Stomach (tissue), 4 donors: ENCODE data around the gene SDK2.

Experiments
- POLR2A ChIP-seq, 4 donors: fragments of 450-650 bp; IDR thresholded peaks; one replicate each; pipeline ENCODE4 v1.6.1; 2016; ENCODE audit warnings: antibody characterized with exemption in 4 of 4, control low read depth in 2 of 4, mild to moderate bottlenecking in 1 of 4, moderate library complexity in 1 of 4
- TF ChIP-seq, protein P1 (sequence below), 7 experiments: fragments of 450-650 bp in 4 of 7; fragments of 200-600 bp in 3 of 7; sonication (generic) in 3 of 7; IDR thresholded peaks; one replicate each; pipeline ENCODE4 v1.5.1; 2016 to 2019; ENCODE audit warnings: antibody characterized with exemption in 7 of 7, control low read depth in 2 of 7, mild to moderate bottlenecking in 1 of 7

DNA sequence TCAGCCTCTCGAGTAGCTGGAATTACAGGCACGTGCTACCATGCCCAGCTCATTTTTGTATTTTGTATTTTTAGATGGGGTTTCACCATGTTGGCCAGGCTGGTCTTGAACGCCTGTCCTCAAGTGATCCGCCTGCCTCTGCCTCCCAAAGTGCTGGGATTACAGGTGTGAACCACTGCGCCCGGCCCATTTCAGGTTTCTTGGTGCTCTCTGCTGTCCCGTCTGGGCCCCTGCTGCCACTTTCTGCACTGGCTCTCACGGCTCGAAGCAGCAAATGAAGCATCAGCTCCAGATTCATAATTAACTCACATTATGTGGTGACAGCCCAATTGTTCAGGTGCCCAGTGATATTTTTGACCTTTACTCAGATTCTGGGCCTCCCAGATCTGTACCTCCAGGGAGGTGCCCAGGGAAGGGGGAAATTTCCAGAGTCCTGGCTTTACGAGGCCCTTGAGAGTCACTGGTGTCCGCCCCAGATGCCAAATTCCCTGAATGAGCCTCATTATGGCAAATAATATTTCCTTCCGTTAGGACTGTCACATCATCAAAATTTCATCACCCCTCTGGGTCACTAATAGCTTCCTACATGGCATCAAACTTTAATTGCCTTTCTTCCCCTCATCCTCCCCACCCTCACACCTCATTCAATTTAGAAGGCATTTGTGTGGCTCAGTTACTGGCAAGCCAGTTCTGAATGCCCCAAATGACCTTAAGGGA, 9.0 kb downstream of the SDK2 start:
- TF ChIP-seq, protein P1, sequence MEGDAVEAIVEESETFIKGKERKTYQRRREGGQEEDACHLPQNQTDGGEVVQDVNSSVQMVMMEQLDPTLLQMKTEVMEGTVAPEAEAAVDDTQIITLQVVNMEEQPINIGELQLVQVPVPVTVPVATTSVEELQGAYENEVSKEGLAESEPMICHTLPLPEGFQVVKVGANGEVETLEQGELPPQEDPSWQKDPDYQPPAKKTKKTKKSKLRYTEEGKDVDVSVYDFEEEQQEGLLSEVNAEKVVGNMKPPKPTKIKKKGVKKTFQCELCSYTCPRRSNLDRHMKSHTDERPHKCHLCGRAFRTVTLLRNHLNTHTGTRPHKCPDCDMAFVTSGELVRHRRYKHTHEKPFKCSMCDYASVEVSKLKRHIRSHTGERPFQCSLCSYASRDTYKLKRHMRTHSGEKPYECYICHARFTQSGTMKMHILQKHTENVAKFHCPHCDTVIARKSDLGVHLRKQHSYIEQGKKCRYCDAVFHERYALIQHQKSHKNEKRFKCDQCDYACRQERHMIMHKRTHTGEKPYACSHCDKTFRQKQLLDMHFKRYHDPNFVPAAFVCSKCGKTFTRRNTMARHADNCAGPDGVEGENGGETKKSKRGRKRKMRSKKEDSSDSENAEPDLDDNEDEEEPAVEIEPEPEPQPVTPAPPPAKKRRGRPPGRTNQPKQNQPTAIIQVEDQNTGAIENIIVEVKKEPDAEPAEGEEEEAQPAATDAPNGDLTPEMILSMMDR (IDR thresholded peaks at IDR 0.05): no peak
- no peak for TF ChIP-seq POLR2A (IDR thresholded peaks at IDR 0.05)
